Erythroblast (primary cell): ENCODE measurements around the gene OR51I2.

ENCODE experiments used
- GATA1 ChIP-seq: IDR thresholded peaks from 2 replicates; pipeline ENCODE4 v1.6.1; 2011; ENCODE audit warnings: low read depth, mild to moderate bottlenecking, control low read depth, low read length, moderate library complexity
- POLR2A ChIP-seq: IDR thresholded peaks from 2 replicates; pipeline ENCODE4 v1.6.1; 2011; ENCODE audit warnings: mild to moderate bottlenecking, low read length

- TF ChIP-seq POLR2A (no peak), GATA1 (no peak)
Observed at GRCh38 chr11:5423131-5423530, 26.0 kb upstream of the OR51I2 start.
